GM20431 (cell line): Measurements from ENCODE around the gene LCE5A.
"Not testable (repeated sequence)": the region's sequence is repeated elsewhere in the genome, so short reads cannot be mapped to it uniquely, and the experiment has no call there.

ENCODE experiments used
- in situ Hi-C: fragments of 300-500 bp; cut with MseI, MboI; formaldehyde crosslinking; loops from one replicate; pipeline ENCODE4 v1.15.0; 2020; ENCODE audit warnings: low sequenced_read_pairs; ENCODE audit not compliant: unreplicated experiment

Gene LCE5A

GRCh38 chr1:152514715-152515433 is 4.3 kb downstream of the LCE5A start:
- in situ Hi-C loops: no loop called here

GRCh38 chr1:152515434-152515783 is 4.8 kb downstream of the LCE5A start:
- in situ Hi-C loops: no loop called here

- in situ Hi-C loops: no loop called here
Observed at GRCh38 chr1:152516082-152516481, 5.5 kb downstream of the LCE5A start.

- in situ Hi-C loops: no loop called here
Observed at GRCh38 chr1:152517237-152517811, 6.7 kb downstream of the LCE5A start.

GRCh38 chr1:152519851-152520250 is 9.2 kb downstream of the LCE5A start:
- in situ Hi-C loops: no loop called here

GRCh38 chr1:152520561-152521090 is 10.0 kb downstream of the LCE5A start:
- in situ Hi-C loops: no loop called here

GRCh38 chr1:152525080-152525641 is 14.6 kb downstream of the LCE5A start:
- in situ Hi-C loops: no loop called here

GRCh38 chr1:152533327-152533938 is 22.8 kb downstream of the LCE5A start:
- in situ Hi-C loops: no loop called here

- in situ Hi-C loops: no loop called here
Observed at GRCh38 chr1:152535774-152536173, 25.2 kb downstream of the LCE5A start.

GRCh38 chr1:152537496-152537895 is 26.9 kb downstream of the LCE5A start:
- in situ Hi-C loops: no loop called here

GRCh38 chr1:152539901-152540300 is 29.3 kb downstream of the LCE5A start:
- in situ Hi-C loops: no loop called here

- in situ Hi-C loops: no loop called here
Observed at GRCh38 chr1:152543820-152544219, 33.2 kb downstream of the LCE5A start.

- in situ Hi-C loops: no loop called here
Observed at GRCh38 chr1:152546704-152547103, 36.1 kb downstream of the LCE5A start.

GRCh38 chr1:152548358-152548757 is 37.8 kb downstream of the LCE5A start:
- in situ Hi-C loops: not testable (repeated sequence)
